ENCODE results near the gene GNPTG.

Gene GNPTG

DNA sequence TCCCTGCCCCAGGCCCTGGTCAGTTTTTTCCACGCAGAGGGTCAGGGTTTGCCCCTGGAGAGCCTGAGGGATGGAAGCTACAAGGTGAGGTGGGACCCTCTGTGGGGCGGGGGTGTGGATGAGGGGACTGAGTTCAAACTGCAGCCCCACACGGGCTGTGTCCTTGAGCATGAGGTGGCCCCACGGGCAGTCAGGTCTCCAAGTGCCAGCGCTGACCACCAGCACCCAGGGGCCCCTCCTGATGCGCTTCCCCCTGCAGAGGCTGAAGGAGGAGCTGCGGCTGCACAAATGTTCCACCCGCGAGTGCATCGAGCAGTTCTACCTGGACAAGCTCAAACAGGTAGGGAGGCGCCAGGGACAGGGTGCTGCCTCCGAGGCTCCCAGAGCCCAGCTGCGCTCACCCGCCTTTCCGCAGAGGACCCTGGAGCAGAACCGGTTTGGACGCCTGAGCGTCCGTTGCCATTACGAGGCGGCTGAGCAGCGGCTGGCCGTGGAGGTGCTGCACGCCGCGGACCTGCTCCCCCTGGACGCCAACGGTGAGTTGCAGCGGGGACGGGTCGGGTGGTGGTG, 4.4 kb upstream of the GNPTG start:
- no peak for DNase-seq (ENCODE audit: low spot score)

- DNase-seq (ENCODE audit: low spot score) = no peak
Observed at GRCh38 chr16:1347962-1348361, 3.8 kb upstream of the GNPTG start.

DNA sequence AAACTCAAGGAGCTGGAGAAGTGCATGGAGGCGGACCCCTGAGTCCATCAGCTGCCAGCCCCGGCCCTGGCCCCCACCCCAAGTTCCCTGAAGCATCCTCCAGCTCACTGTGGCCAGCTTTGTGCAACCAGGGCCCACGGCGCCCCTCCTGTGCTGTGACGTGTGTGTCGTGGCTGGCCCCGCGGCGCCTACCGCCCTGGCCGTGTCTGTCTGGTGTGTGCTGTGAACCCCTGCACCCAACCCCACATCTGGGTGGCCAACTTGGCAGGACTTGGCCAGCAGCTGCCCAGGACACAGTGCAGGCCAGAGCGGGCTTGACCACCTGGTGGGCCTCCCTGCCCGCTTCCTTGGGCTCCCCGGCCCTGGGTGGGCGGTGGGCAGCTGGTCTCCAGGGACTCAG, 3.3 kb upstream of the GNPTG start:
- no peak for DNase-seq (ENCODE audit: low spot score)

DNA sequence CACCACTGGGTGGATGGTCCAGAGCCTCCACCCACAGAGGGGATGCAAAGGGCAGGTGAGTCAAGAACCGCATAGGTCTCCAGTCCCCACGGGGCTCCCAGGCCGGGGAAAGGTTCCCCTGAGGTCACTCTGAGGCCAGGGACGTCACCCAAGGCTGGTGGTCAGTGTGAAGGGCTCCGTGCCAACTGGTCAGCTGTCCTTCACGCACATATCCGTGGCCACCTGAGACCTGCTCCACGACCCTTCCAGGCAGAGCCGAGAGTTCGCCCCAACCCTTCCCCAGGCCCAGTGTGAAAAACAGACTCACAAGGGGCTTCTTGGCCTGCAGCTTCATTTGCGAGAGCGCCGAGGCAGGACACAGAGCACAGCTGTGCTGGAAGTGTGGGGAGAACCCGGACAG, 2.8 kb upstream of the GNPTG start:
- DNase-seq (ENCODE audit: low spot score) = no peak

DNA sequence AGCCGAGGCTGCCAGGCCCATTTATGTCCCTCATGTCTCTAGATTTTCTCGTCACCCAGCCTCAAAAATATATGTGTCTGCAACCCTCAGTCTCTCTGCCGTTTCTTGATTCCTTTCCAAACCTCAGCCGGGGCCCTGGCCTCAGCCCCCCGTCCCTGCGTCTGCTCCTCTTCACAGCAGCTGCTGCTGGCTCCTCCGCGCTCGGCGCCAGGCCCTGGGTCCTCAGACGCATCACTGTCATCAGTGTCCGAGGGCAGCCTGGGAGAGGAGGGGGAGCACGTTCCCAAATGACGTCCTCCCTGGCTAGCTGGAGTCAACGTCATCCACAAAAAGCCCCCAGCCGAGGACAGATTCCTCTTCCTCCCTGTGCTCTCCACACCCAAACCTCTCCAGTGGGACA, 2.4 kb upstream of the GNPTG start:
- no peak for DNase-seq (ENCODE audit: low spot score)

- no peak for DNase-seq (ENCODE audit: low spot score)
Observed at GRCh38 chr16:1349951-1350350, 1.8 kb upstream of the GNPTG start.

DNA sequence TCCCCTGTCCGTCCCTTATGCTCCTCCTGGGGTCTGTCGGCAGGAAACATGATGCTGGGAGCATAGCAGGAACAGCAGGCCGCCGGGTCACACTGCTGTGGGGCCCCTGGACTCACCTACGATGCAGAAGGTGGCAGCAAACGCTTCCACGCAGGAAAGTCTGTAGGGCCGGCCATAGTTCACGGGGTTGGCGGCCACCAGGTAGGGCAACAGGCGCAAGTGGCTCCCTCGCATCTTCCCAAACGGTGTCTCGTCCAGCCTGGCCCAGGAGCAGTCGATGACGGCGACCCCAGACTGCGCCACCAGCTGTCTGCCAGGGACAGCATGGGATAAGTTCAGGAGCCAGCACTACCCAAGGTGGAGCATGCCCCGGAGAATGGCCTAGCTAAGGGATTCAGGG, 1.0 kb upstream of the GNPTG start:
- DNase-seq (ENCODE audit: low spot score) = no peak

DNA sequence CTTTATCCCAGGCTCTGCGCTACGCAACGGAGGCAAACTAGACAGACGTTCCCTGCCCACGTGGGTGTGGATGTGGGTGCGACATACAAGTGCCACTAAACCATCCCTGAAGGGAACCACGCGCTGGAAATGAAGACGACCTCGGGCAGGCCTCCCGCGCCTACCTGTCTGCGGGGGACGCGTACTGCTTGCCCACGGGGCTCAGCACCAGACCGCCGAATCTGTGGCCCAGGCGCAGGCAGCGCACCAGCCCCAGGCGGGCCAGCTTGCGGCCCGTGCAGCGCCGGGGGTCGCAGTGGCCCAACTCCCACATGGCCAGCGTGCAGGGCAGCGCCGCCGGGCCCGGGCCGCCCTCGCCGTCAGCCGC, 533 bp upstream of the GNPTG start:
- no peak for DNase-seq (ENCODE audit: low spot score)

DNA sequence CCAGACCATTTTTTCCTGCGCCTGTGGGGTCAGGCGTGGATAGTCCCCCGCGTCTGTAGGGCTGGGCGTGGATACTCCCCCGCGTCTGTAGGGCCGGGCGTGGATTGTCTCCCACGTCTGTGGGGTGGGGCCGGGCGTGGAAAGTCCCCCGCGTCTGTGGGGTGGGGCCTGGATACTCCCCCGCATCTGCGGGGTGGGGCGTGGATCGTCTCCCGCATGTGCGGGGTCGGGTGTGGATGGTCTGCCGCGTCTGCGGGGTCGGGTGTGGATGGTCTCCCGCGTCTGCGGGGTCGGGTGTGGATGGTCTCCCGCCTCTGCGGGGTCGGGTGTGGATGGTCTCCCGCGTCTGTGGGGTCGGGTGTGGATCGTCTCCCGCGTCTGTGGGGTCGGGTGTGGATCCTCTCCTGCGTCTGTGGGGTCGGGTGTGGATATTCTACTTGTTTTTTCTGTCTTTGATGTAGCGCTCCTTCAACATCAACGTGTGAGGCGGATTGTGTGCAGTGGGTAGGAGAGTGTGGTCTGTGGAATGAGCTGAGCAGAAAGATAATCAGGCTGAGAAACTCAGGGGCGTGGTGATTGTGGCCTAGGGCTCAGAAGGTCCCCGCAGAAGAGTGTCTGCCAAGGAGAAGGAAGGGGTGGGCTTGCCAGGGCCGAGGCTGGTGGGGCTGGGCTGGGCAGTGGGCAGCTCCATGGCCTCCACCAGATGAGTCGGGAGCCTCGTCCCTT, 3.2 kb downstream of the GNPTG start:
- no peak for DNase-seq (ENCODE audit: low spot score)

- DNase-seq (ENCODE audit: low spot score) = no peak
Observed at GRCh38 chr16:1355591-1355990, 3.9 kb downstream of the GNPTG start.

- DNase-seq (ENCODE audit: low spot score) = no peak
Observed at GRCh38 chr16:1356061-1356900, 4.5 kb downstream of the GNPTG start.

DNA sequence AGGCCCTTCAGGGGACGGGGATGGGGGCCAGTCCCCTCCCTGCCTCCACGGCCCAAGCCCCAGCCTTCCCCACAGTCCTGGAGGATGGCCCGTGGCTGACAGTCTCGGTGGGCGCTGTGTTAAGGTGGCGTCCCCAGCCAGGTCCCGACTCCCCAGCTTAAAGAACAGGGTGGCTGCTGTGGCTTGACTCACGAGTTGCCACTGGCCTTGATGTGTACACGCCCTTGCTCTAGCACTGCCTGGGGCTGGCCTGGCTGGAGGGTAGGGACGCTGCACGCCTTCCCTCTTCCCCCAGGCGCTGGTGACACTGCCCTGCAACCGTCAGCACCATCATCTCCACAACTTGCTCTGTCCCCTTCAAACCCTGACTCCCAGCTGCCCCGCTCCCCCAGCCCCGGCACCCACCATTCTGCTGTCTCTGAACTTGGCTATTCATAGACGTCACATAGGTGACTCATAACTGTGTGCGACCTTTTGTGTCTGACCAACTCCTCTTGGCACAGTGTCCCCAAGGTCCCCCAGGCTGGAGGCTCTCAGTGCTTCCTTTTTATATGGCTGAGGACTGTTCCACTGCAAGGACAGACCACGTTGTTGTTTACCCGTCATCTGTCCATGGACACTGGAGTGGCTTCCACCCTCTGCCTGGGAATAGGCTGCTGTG, 6.3 kb downstream of the GNPTG start:
- DNase-seq (ENCODE audit: low spot score) = no peak

DNA sequence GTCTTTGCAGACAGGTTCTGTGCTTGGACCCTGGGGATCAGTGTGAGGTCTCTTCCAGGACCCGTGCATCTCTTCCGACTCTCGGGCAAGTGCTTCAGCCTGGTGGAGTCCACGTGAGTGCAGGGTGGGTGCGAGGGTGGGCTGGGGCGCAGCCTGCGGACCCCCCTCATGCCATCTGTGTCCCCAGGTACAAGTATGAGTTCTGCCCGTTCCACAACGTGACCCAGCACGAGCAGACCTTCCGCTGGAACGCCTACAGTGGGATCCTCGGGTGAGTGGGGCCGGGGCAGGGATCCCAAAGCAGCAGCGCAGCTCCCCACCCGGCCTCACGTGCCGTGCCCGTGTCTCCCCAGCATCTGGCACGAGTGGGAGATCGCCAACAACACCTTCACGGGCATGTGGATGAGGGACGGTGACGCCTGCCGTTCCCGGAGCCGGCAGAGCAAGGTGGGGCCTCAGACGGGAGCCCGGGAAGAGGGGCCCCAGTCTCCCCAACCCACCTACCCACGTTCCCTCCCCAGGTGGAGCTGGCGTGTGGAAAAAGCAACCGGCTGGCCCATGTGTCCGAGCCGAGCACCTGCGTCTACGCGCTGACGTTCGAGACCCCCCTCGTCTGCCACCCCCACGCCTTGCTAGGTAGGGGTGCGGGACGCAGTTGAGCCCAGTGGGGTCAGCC, 10.1 kb downstream of the GNPTG start:
- DNase-seq (ENCODE audit: low spot score) = no peak

DNA sequence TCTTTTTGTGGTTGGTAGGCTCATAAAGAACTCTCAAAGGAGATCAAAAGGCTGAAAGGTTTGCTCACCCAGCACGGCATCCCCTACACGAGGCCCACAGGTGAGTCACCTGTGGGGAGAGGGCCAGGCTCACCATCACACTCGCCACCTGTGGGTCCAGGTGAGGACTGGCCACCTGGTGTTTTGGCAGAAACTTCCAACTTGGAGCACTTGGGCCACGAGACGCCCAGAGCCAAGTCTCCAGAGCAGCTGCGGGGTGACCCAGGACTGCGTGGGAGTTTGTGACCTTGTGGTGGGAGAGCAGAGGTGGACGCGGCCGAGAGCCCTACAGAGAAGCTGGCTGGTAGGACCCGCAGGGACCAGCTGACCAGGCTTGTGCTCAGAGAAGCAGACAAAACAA, 11.1 kb downstream of the GNPTG start:
- no peak for DNase-seq (ENCODE audit: low spot score)

GRCh38 chr16:1363501-1364041, 11.8 kb downstream of the GNPTG start:
- DNase-seq (ENCODE audit: low spot score) = peak; percentile 40

DNA sequence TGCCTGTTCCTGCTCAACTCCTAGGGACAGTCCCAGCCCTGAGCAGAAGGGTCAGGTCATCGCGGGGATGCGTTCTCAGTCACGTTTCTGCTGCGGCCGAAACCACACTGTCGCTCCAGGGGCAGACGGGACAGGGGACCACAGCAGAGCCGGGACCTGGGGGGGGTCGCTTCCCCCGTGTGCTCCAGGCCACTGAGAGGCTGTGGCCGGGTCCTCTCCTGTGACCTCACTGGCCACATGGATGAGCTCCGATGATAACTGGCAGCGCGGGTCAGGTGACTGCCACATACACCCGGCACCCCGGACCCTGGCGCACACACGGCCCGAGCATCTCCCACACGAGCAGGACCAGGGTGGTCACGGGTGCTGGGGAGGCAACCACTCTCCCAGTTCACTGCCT, 12.8 kb downstream of the GNPTG start:
- DNase-seq (ENCODE audit: low spot score) = no peak

- no peak for DNase-seq (ENCODE audit: low spot score)
Observed at GRCh38 chr16:1366060-1366711, 14.5 kb downstream of the GNPTG start.

DNA sequence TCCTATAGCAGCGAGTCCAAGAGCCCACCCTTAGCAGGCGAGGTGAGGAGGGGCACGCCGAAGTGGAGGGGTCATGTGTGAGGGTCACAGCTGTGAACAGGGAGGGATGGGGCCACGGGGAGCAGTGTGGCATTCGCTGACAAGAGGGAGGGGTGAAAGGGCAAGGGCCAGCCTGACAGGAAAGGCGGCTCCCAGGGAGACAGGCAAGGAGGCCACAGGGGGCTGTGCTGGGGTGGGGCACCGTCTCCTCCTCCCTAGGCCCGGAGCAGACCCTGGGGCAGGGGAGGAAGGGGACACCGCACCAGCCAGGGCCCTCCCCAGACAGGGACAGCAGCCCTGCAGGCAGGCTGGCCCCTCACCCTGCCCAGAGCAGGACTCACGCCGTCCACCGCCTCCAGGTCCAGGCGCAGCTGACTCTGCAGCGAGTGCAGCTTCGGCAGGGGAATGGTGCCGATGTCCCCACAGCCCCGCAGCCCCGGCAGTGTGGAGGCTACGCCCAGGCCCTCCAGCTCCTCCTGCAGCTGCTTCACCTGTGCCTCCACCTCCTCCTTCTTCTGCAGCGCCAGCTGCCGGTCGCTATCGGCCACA, 15.1 kb downstream of the GNPTG start:
- DNase-seq (ENCODE audit: low spot score) = no peak

DNA sequence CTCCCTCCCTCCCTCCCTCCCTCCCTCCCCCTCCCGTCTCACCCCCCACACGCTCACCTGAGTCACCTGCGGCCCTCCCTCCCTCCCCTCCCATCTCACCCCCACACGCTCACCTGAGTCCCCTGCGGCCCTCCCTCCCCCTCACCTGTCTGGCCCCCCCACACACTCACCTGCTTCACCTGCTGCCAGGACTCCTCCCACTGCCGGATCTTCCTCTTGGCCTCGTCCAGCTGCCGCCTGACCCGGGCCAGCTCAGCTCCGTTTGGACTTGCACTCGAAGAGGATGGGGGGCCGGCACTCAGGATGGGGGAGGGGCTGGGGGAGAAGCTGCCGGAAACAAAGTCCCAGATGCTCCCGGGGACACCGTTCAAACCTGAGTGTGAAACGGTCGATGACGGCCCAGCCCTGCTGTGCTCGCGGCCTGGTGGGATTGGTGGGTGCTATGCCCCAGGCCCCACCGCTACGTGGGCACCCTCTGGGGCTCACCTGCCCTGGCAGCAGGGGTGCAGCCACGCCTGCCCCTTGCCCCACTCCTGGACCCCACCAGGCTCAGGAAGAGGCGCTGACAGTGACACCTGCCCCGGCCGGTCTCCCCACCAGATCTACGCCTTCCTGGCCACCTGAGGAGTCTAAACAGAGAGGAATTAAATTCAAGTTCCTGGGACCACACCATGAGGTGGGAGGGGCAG, 15.9 kb downstream of the GNPTG start:
- DNase-seq (ENCODE audit: low spot score) = no peak
